H9 (cell line): ENCODE measurements around the gene PCCB. TPM values are rescaled to one million over a fixed set of nuclear protein-coding genes. Genes with fewer than 3 reads are reported as not detected.

Experiments
- DNase-seq: peaks from one replicate; pipeline ENCODE4 v3.0.0-alpha.2; 2017
- H2AFZ ChIP-seq: one replicate; pipeline ENCODE4 v1.6.1; 2013; ENCODE audit warnings: mild to moderate bottlenecking, low read length, control low read depth, moderate library complexity
- H2AK5ac ChIP-seq: 2 replicates; pipeline ENCODE4 v1.6.1; 2013; ENCODE audit warnings: low read length, control low read depth, mixed read lengths; ENCODE audit not compliant: insufficient read length
- H2BK120ac ChIP-seq: one replicate; pipeline ENCODE4 v1.6.1; 2013; ENCODE audit warnings: low read depth, mild to moderate bottlenecking, low read length, control low read depth, inconsistent platforms; ENCODE audit not compliant: poor library complexity, severe bottlenecking
- H2BK12ac ChIP-seq: 2 replicates; pipeline ENCODE4 v1.6.1; 2013; ENCODE audit warnings: low read length, control low read depth, mixed read lengths, low read depth; ENCODE audit not compliant: insufficient read length
- H2BK15ac ChIP-seq: 2 replicates; pipeline ENCODE4 v1.6.1; 2013; ENCODE audit warnings: low read depth, low read length, control low read depth
- H2BK20ac ChIP-seq: one replicate; pipeline ENCODE4 v1.6.1; 2013; ENCODE audit warnings: low read depth, mild to moderate bottlenecking, low read length, control low read depth, inconsistent platforms; ENCODE audit not compliant: poor library complexity, severe bottlenecking
- H2BK5ac ChIP-seq: 2 replicates; pipeline ENCODE4 v1.6.1; 2013; ENCODE audit warnings: low read length, control low read depth, mixed read lengths; ENCODE audit not compliant: insufficient read length
- H3K14ac ChIP-seq: 2 replicates; pipeline ENCODE4 v1.6.1; 2013; ENCODE audit warnings: low read length, control low read depth; ENCODE audit not compliant: insufficient read depth
- H3K18ac ChIP-seq: 2 replicates; pipeline ENCODE4 v1.6.1; 2013; ENCODE audit warnings: low read depth, mild to moderate bottlenecking, mixed read lengths, low read length, control low read depth; ENCODE audit not compliant: insufficient read length
- H3K23ac ChIP-seq: 2 replicates; pipeline ENCODE4 v1.6.1; 2013; ENCODE audit warnings: low read length, control low read depth, mixed read lengths, low read depth; ENCODE audit not compliant: insufficient read length
- H3K23me2 ChIP-seq: 2 replicates; pipeline ENCODE4 v1.6.1; 2013; ENCODE audit warnings: low read depth, mild to moderate bottlenecking, mixed read lengths, low read length, control low read depth; ENCODE audit not compliant: insufficient read length, poor library complexity, severe bottlenecking
- H3K27ac ChIP-seq: 2 replicates; pipeline ENCODE4 v1.5.1; 2013; ENCODE audit warnings: low read length, control low read depth, mixed read lengths, low read depth; ENCODE audit not compliant: insufficient read length
- H3K27me3 ChIP-seq: 2 replicates; pipeline ENCODE4 v1.6.1; 2013; ENCODE audit warnings: low read length, control low read depth, inconsistent platforms; ENCODE audit not compliant: insufficient read depth
- H3K4ac ChIP-seq: 2 replicates; pipeline ENCODE4 v1.6.1; 2013; ENCODE audit warnings: low read depth, mild to moderate bottlenecking, control low read depth, inconsistent platforms, low read length, moderate library complexity
- H3K4me1 ChIP-seq: 2 replicates; pipeline ENCODE4 v1.6.1; 2013; ENCODE audit warnings: low read length, control low read depth, inconsistent platforms; ENCODE audit not compliant: insufficient read depth
- H3K4me2 ChIP-seq: 2 replicates; pipeline ENCODE4 v1.6.1; 2013; ENCODE audit warnings: low read length, control low read depth, mixed read lengths; ENCODE audit not compliant: insufficient read length, insufficient read depth
- H3K56ac ChIP-seq: 2 replicates; pipeline ENCODE4 v1.6.1; 2013; ENCODE audit warnings: low read depth, mild to moderate bottlenecking, mixed read lengths, low read length, control low read depth; ENCODE audit not compliant: insufficient read length
- H3K79me1 ChIP-seq: 2 replicates; pipeline ENCODE4 v1.6.1; 2013; ENCODE audit warnings: low read depth, mild to moderate bottlenecking, moderate library complexity, low read length, control low read depth, inconsistent platforms; ENCODE audit not compliant: insufficient read depth, poor library complexity, severe bottlenecking
- H3K79me2 ChIP-seq: 2 replicates; pipeline ENCODE4 v1.6.1; 2013; ENCODE audit warnings: low read length, control low read depth, inconsistent platforms; ENCODE audit not compliant: insufficient read depth
- H3K9ac ChIP-seq: 2 replicates; pipeline ENCODE4 v1.6.1; 2013; ENCODE audit warnings: low read length, control low read depth, mixed read lengths; ENCODE audit not compliant: insufficient read length; ENCODE audit errors: extremely low read depth
- H3K9me3 ChIP-seq: one replicate; pipeline ENCODE4 v1.6.1; 2013; ENCODE audit warnings: low read depth, low read length, inconsistent platforms; ENCODE audit not compliant: control insufficient read depth
- H3T11ph ChIP-seq: one replicate; pipeline ENCODE4 v1.6.1; 2013; ENCODE audit warnings: mild to moderate bottlenecking, low read length, control low read depth, inconsistent platforms
- H4K20me1 ChIP-seq: one replicate; pipeline ENCODE4 v1.6.1; 2013; ENCODE audit not compliant: control insufficient read depth, insufficient read length, insufficient read depth
- H4K5ac ChIP-seq: 2 replicates; pipeline ENCODE4 v1.6.1; 2013; ENCODE audit warnings: low read depth, mild to moderate bottlenecking, mixed read lengths, low read length, control low read depth; ENCODE audit not compliant: insufficient read length
- H4K8ac ChIP-seq: replicated peaks from 2 replicates; pipeline ENCODE4 v1.6.1; 2013; ENCODE audit warnings: low read length, control low read depth, mixed read lengths, low read depth; ENCODE audit not compliant: insufficient read length
- H4K91ac ChIP-seq: 2 replicates; pipeline ENCODE4 v1.6.1; 2013; ENCODE audit warnings: low read depth, mild to moderate bottlenecking, moderate library complexity, mixed read lengths, low read length, control low read depth; ENCODE audit not compliant: insufficient read length
- H3K27ac Mint-ChIP-seq, 3 experiments: 2 replicates in 2 of 3; 3 replicates in 1 of 3; pipeline ENCODE4 v1.8.0; 2020 to 2021; ENCODE audit warnings: mixed read lengths in 3 of 3, mild to moderate bottlenecking in 1 of 3, moderate library complexity in 1 of 3
- H3K27me3 Mint-ChIP-seq: 2 replicates; pipeline ENCODE4 v1.8.0; 2021; ENCODE audit warnings: low read depth, mild to moderate bottlenecking, moderate library complexity, mixed read lengths
- H3K36me3 Mint-ChIP-seq, 3 experiments: 2 replicates in 2 of 3; 3 replicates in 1 of 3; pipeline ENCODE4 v1.8.0; 2020 to 2021; ENCODE audit warnings: low read depth in 3 of 3, mixed read lengths in 3 of 3; ENCODE audit not compliant: insufficient read depth in 1 of 3
- H3K4me1 Mint-ChIP-seq, 2 experiments: 2 replicates each; pipeline ENCODE4 v1.8.0; 2020; ENCODE audit warnings: mixed read lengths in 2 of 2
- H3K4me3 Mint-ChIP-seq, 2 experiments: 2 replicates in 1 of 2; 3 replicates in 1 of 2; pipeline ENCODE4 v1.8.0; 2020 to 2021; ENCODE audit warnings: mild to moderate bottlenecking in 2 of 2, mixed read lengths in 2 of 2, moderate library complexity in 1 of 2
- H3K9me3 Mint-ChIP-seq, 2 experiments: 2 replicates in 1 of 2; 3 replicates in 1 of 2; pipeline ENCODE4 v1.8.0; 2020; ENCODE audit warnings: mild to moderate bottlenecking in 2 of 2, mixed read lengths in 2 of 2, moderate library complexity in 1 of 2
- CTCF ChIP-seq: fragments of 200-600 bp; sonication (generic); conservative IDR thresholded peaks from 3 replicates; pipeline ENCODE4 v1.8.0; 2021; ENCODE audit warnings: antibody characterized with exemption, mild to moderate bottlenecking
- total RNA-seq: library from RNA; stranded (reverse); gene quantifications from 2 replicates; pipeline ENCODE4 v1.2.1, GENCODE V29; 2021

Gene PCCB
- total RNA-seq, 1 experiment from 2014 or later, result 68.9 TPM

GRCh38 chr3:136332776-136333175, 82.6 kb downstream of the PCCB start:
- no peak overlapping the region for H4K5ac ChIP-seq
- Mint-ChIP-seq H3K9me3 (no peaks in the 10 kb centered on the region), H3K27me3 (no peaks in the 10 kb centered on the region), H3K4me3 (no peak overlapping the region), H3K4me1 (no peaks in the 10 kb centered on the region), H3K36me3 (peaks cover 14 to 46% (median 45%) of the 10 kb centered on the region in 3 experiments), H3K27ac (peak overlapping the region in 1 of 3 experiments; percentile 59; a peak in 1 of 7 replicates)
- no peak overlapping the region for H2BK5ac ChIP-seq
- no peaks in the 10 kb centered on the region for H3K79me1 ChIP-seq
- no peaks in the 10 kb centered on the region for H3K4me1 ChIP-seq
- H3K27ac ChIP-seq, result no peak overlapping the region
- no peak overlapping the region for H3K23ac ChIP-seq
- no peak overlapping the region for H4K91ac ChIP-seq
- no peak overlapping the region for H3K18ac ChIP-seq
- H3K14ac ChIP-seq, result no peak overlapping the region
- no peak overlapping the region for H2BK15ac ChIP-seq
- H2BK12ac ChIP-seq, result no peak overlapping the region
- no peak overlapping the region for H4K8ac ChIP-seq
- no peak overlapping the region for H3K4me2 ChIP-seq
- TF ChIP-seq CTCF, result no peak
- no peak for DNase-seq
- no peak overlapping the region for H2BK20ac ChIP-seq
- H3K4ac ChIP-seq, result no peak overlapping the region
- H4K20me1 ChIP-seq, result no peaks in the 10 kb centered on the region
- H3K56ac ChIP-seq, result no peak overlapping the region
- no peaks in the 10 kb centered on the region for H3K79me2 ChIP-seq
- H3K9me3 ChIP-seq, result no peaks in the 10 kb centered on the region
- no peak overlapping the region for H3K9ac ChIP-seq
- H3K27me3 ChIP-seq, result no peaks in the 10 kb centered on the region
- no peak overlapping the region for H2AK5ac ChIP-seq
- H2BK120ac ChIP-seq, result no peak overlapping the region
- no peak overlapping the region for H3T11ph ChIP-seq
- H2AFZ ChIP-seq, result no peak overlapping the region
- no peaks in the 10 kb centered on the region for H3K23me2 ChIP-seq
